ENCODE measurements around the gene PSD2.

DNA sequence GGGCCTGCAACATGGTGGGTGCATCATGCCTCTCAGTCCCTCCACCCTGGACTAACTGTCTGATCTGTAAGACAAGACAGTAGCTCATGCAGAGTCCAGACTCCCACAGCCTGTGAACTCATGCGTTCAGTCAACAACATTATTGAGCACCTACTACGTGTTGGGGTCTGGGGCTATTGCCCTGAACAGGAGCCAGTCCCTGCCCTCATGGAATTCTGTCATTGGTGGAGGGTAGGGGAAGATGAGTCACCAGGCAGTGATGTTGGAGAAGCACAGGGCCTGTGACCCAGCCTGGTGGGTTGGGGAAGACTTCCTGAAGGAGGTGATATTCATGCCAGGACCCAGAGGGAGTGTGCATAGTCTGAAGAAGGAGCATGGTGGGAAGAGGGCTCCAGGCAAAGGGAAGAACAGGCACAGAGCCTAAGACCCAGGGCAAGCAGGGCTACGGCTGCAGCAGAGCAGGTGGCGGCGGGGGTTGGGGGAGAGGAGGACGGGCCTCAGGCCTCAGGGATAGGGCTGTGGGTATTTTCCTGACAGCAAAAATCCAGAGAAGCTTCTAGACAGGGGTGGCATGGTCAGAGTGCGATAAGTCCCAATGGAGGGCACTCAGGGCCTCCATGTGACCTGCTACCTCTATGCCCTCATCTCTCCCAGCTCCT, 26.7 kb upstream of the PSD2 start:
- TF ChIP-seq POLR2A (IDR thresholded peaks at IDR 0.05; ENCODE audit: low read length) (no peak), GATA1 (IDR thresholded peaks at IDR 0.05; ENCODE audit: low read depth, low read length) (no peak)

Measured in erythroblast (primary cell).